SHP77 (cell line): ENCODE results near the gene ADGB.

ENCODE experiments used
- DNase-seq, 2 experiments: peaks; one replicate each; lab custom pipeline; 2025; lab: John Stamatoyannopoulos, UW

The ADGB gene

GRCh38 chr6:146861029-146861563, 262.3 kb downstream of the ADGB start:
- no peak for DNase-seq

DNA sequence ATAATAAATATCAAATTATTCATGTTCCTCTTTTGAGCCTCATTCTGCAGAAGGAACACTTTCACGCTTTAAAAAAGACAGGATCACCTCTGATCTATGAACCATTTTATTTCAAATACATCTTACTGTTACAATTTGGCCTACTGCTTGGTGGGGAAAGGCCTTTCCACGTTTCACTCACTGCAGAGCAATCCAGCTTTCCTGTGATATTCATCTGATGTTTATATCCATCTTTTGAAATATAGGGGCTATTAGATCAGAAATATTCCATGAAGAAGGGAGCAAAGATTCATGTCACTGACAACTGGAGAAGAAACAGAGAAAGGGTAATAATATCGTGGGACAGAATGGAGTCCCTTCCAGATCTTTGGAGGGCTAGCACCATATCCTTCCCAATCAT, 262.9 kb downstream of the ADGB start:
- DNase-seq = no peak

DNA sequence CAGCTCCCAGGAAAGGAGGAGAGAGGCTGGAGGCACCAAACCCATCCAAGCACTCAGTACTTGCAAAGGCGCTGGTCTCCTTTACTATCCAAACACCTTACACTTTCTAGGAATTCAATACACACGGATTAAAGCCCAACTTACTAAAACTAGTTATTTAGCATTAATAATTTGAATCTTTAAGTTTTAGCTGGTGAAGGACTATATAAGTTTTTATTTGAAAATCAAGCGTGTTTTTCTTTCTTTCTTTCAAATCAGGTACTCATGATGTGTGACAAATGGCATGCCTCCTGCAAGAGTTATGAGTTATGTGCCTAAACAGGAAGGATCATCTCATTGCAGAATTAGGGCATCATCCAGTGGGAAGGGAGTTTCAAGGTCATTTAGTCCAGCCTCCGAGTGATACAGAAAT, 263.7 kb downstream of the ADGB start:
- no peak for DNase-seq

DNA sequence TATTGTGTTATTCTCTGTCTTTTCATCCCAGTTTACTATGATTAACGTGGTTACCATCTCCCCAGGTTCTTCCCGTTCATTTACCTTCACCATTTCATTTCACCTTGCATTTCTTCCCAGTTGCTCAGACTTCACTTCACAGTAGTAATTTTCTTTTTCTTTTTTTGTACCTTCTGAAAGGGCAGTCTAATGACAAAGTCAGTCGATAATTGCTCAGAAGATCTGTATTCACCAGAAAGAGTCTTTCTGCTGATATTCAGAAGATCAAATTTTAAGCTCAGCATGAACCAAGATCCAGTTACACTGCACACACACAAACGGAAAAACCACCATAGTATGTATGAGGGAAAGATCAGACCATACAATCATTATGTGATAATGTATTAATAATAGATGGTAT, 265.5 kb downstream of the ADGB start:
- no peak for DNase-seq

- no peak for DNase-seq
These were observed 266.1 kb downstream of the ADGB start for GRCh38 chr6:146864885-146865284.
